Measurements from ENCODE around the gene SMIM43. TPM values are rescaled to one million over a fixed set of nuclear protein-coding genes. Genes with fewer than 3 reads are reported as not detected.
"Not testable (repeated sequence)": the region's sequence is repeated elsewhere in the genome, so short reads cannot be mapped to it uniquely, and the experiment has no call there.

The SMIM43 gene
- total and polyA plus RNA-seq, 2 of the 8 experiments (the other 6 are each of a cell fraction or from before 2014, with no cell fraction given), result 0.50 to 0.94 TPM

GRCh38 chr4:121733942-121734341 lies 31.0 kb downstream of the SMIM43 start (continued):
- no peak for TF ChIP-seq CBX5 (IDR thresholded peaks at IDR 0.05; ENCODE audit: low read depth, low read length)

GRCh38 chr4:121729753-121730152 lies 35.2 kb downstream of the SMIM43 start:
- H2BK15ac ChIP-seq (ENCODE audit: low read length); H2BK5ac ChIP-seq (ENCODE audit: low read depth, low read length): not testable (repeated sequence)
- CTCF ChIA-PET (ENCODE audit: partially characterized antibody), result interaction anchor here (1.2 kb wide), 1 partner anchor 57 kb away, joined by 3 read pairs; no protein-coding TSS in a partner anchor

More at GRCh38 chr4:121729753-121730152, 35.2 kb downstream of the SMIM43 start:
- WGBS, 2 experiments (ENCODE audit: extremely low coverage in 1 of 2, insufficient coverage in 1 of 2, insufficient read length in 1 of 2, insufficient replicate concordance in 2 of 2, low coverage in 1 of 2, low lambda C conversion rate in 2 of 2, missing lambda C conversion rate in 1 of 2), result 90% methylated on average over 2 of the region's 2 CpGs; no CpG with 5 or more reads in 1 of the 2 experiments
- H4K91ac ChIP-seq (replicated peaks; ENCODE audit: insufficient read length, low read length); H4K5ac ChIP-seq (ENCODE audit: insufficient read length, low read depth, low read length); H2BK120ac ChIP-seq (replicated peaks; ENCODE audit: low read depth, low read length); H3K4me1 ChIP-seq (replicated peaks in 1 of 4; ENCODE audit: control insufficient read depth in 3 of 4, insufficient read depth in 4 of 4, low read length in 3 of 4); H3K4me3 ChIP-seq (ENCODE audit: extremely low read depth in 1 of 4, insufficient read depth in 2 of 4, low read depth in 3 of 4, low read length in 4 of 4); H4K20me1 ChIP-seq (replicated peaks in 1 of 2; ENCODE audit: control insufficient read depth in 1 of 2, insufficient read depth in 2 of 2, low read length in 2 of 2); H3K14ac ChIP-seq (ENCODE audit: insufficient read length); H2AFZ ChIP-seq (ENCODE audit: low read length); H3K18ac ChIP-seq (ENCODE audit: extremely low read depth, low read length); H3K4me2 ChIP-seq (ENCODE audit: insufficient read depth in 1 of 2, low read depth in 2 of 2, low read length in 2 of 2); H3K23me2 ChIP-seq (ENCODE audit: low read depth, low read length); H4K8ac ChIP-seq (ENCODE audit: extremely low read depth, insufficient read depth, low read length); H2AK5ac ChIP-seq (ENCODE audit: low read depth, low read length); H3K9me3 ChIP-seq (ENCODE audit: insufficient read depth in 2 of 2, low read depth in 1 of 2, low read length in 1 of 2); H3K36me3 ChIP-seq (ENCODE audit: control insufficient read depth in 2 of 4, insufficient read depth in 4 of 4, low read length in 3 of 4); H3K79me1 ChIP-seq (ENCODE audit: low read depth, low read length); H3K56ac ChIP-seq (replicated peaks; ENCODE audit: insufficient read length, low read depth, low read length); POLR2A ChIA-PET (ENCODE audit: partially characterized antibody); H3K27me3 ChIP-seq (replicated peaks in 1 of 4; ENCODE audit: control insufficient read depth in 3 of 4, extremely low read depth in 1 of 4, insufficient read depth in 3 of 4, low read length in 3 of 4); H3K79me2 ChIP-seq (ENCODE audit: control insufficient read depth in 1 of 2, insufficient read depth in 2 of 2, low read length in 2 of 2); DNase-seq (ENCODE audit: low read depth in 1 of 2, low spot score in 2 of 2); H2BK20ac ChIP-seq (ENCODE audit: low read length); H3K9ac ChIP-seq (replicated peaks in 1 of 4; ENCODE audit: extremely low read depth in 1 of 4, low read depth in 3 of 4, low read length in 3 of 4); H3K4ac ChIP-seq (replicated peaks; ENCODE audit: insufficient read length, low read depth, low read length); H2BK12ac ChIP-seq (ENCODE audit: low read depth, low read length); FAIRE-seq; H3K23ac ChIP-seq (ENCODE audit: insufficient read length); H3K27ac ChIP-seq (ENCODE audit: low read depth, low read length): not testable (repeated sequence)

Data from H1 (cell line).